ENCODE measurements around the gene ZFAND3. TPM values are rescaled to one million over a fixed set of nuclear protein-coding genes. Genes with fewer than 3 reads are reported as not detected.
A peak's percentile ranks its signal among the peaks of the same experiment; 100 is the strongest.

The ZFAND3 gene
- total RNA-seq, 1 donor from 2014 or later, result 18.7 TPM

DNA sequence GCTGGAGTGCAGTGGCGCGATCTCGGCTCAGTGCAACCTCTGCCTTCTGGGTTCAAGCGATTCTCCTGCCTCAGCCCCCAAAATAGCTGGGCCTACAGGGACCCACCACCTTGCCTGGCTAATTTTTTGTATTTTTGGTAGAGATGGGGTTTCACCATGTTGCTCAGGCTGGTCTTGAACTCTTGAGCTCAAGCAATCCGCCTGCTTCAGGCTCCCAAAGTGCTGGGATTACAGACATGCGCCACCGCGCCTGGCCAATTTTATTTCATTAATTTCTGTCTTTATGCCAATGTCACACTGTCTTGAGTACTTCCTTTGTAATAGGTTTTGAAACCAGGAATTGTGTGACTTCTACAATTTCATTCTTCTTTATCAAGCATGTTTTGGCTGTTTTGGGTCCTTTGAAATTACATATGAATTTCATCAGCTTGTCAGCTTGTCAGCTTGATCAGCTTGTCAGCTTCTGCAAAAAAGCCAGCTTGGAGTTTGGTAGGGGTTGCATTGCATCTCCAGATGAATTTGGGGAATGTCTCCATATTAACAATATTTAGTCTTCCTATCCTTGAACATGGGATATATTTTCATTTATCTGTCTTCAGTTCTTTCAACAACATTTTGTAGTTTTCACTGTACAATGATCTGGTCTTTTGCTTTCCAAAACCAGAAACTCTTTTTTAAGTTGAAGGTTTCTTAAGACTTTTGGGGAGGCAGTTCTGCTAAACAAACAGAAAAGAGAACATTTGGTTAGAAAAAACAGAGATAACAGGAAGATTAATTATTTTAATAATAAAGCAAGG is 20.8 kb downstream of the ZFAND3 start:
- no peak for DNase-seq (ENCODE audit: low read depth)
- no peak overlapping the region for H3K4me3 ChIP-seq (ENCODE audit: low read depth, low read length)
- TF ChIP-seq, protein P1, sequence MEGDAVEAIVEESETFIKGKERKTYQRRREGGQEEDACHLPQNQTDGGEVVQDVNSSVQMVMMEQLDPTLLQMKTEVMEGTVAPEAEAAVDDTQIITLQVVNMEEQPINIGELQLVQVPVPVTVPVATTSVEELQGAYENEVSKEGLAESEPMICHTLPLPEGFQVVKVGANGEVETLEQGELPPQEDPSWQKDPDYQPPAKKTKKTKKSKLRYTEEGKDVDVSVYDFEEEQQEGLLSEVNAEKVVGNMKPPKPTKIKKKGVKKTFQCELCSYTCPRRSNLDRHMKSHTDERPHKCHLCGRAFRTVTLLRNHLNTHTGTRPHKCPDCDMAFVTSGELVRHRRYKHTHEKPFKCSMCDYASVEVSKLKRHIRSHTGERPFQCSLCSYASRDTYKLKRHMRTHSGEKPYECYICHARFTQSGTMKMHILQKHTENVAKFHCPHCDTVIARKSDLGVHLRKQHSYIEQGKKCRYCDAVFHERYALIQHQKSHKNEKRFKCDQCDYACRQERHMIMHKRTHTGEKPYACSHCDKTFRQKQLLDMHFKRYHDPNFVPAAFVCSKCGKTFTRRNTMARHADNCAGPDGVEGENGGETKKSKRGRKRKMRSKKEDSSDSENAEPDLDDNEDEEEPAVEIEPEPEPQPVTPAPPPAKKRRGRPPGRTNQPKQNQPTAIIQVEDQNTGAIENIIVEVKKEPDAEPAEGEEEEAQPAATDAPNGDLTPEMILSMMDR (conservative IDR thresholded peaks at IDR 0.05; ENCODE audit: low read depth, low read length), result no peak

GRCh38 chr6:37840940-37841300 is 21.4 kb downstream of the ZFAND3 start:
- DNase-seq (ENCODE audit: low read depth), result no peak
- TF ChIP-seq, protein P1 (conservative IDR thresholded peaks at IDR 0.05; ENCODE audit: low read depth, low read length), result no peak
- H3K4me3 ChIP-seq (ENCODE audit: low read depth, low read length), result no peak overlapping the region

GRCh38 chr6:37845026-37845911 is 25.7 kb downstream of the ZFAND3 start:
- no peak overlapping the region for H3K4me3 ChIP-seq (ENCODE audit: low read depth, low read length)
- no peak for DNase-seq (ENCODE audit: low read depth)
- TF ChIP-seq, protein P1 (conservative IDR thresholded peaks at IDR 0.05; ENCODE audit: low read depth, low read length), result no peak

- TF ChIP-seq, protein P1 (conservative IDR thresholded peaks at IDR 0.05; ENCODE audit: low read depth, low read length), result no peak
- DNase-seq (ENCODE audit: low read depth), result no peak
- no peak overlapping the region for H3K4me3 ChIP-seq (ENCODE audit: low read depth, low read length)
Observed at GRCh38 chr6:37845930-37846329, 26.4 kb downstream of the ZFAND3 start.

- no peak for DNase-seq (ENCODE audit: low read depth)
- TF ChIP-seq, protein P1 (conservative IDR thresholded peaks at IDR 0.05; ENCODE audit: low read depth, low read length), result no peak
- no peak overlapping the region for H3K4me3 ChIP-seq (ENCODE audit: low read depth, low read length)
Observed at GRCh38 chr6:37847704-37848103, 28.2 kb downstream of the ZFAND3 start.

- TF ChIP-seq, protein P1 (conservative IDR thresholded peaks at IDR 0.05; ENCODE audit: low read depth, low read length), result no peak
- H3K4me3 ChIP-seq (ENCODE audit: low read depth, low read length), result peak overlapping the region; percentile 14
- DNase-seq (ENCODE audit: low read depth), result no peak
Observed at GRCh38 chr6:37848371-37848770, 28.8 kb downstream of the ZFAND3 start.

Measured in epithelial cell of proximal tubule (primary cell).